NT2/D1 (cell line): Measurements from ENCODE around the gene ANXA9.

Experiments
- SUZ12 ChIP-seq: IDR thresholded peaks from 2 replicates; pipeline ENCODE4 v1.6.1; 2011; ENCODE audit not compliant: insufficient read length, insufficient read depth; ENCODE audit errors: extremely low read depth
- YY1 ChIP-seq: IDR thresholded peaks from 2 replicates; pipeline ENCODE4 v1.6.1; 2011; ENCODE audit not compliant: insufficient read length, insufficient read depth

- TF ChIP-seq YY1 (no peak), SUZ12 (no peak)
Measured at GRCh38 chr1:150957666-150958065, 24.4 kb upstream of the ANXA9 start.
